Measurements from ENCODE around the gene AFDN.

Gene AFDN

DNA sequence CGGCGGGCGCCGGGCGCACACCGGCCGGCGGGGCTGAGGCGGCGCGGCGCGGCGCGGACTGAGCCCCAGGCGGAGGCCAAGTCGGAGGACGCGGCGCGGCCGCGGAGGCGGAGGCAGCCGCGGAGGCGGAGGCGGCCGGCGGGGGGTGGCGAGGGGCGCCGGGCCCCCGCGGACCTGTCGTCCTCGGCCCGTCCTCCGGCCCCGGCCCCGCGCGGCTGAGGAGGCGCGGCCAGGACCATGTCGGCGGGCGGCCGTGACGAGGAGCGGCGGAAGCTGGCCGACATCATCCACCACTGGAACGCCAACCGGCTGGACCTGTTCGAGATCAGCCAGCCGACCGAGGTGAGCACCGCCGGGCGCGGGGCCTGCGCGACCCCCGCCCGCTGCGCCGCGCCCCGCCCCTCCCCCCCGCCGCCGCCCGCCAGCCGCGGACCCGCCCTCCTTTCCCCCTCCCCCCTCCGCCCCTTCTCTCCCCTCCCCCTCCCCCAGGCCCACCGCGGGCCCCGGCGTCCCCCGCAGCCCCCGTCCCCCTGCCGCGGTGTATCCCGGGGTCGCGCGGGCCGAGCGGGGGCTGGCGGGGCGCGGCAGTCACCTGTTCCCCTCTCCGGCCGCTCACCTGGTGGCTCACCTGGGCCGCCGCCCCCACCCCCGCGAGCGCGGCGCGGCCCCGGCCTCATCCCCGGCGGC, at the start of gene AFDN:
Gene AFDN (plus strand): TSS at position 16 of the 687 bp plus-strand sequence. CDS start 222 bp downstream, at position 238.
- in situ Hi-C loops (cut with MboI; ENCODE audit: low sequenced_read_pairs), result no loop called here

- in situ Hi-C loops (cut with MboI; ENCODE audit: low sequenced_read_pairs), result no loop called here
Measured at GRCh38 chr6:167778497-167779128, 48.1 kb upstream of the AFDN start.

- in situ Hi-C loops (cut with MboI; ENCODE audit: low sequenced_read_pairs), result no loop called here
Measured at GRCh38 chr6:167779129-167779992, 47.4 kb upstream of the AFDN start.

- in situ Hi-C loops (cut with MboI; ENCODE audit: low sequenced_read_pairs), result no loop called here
Measured at GRCh38 chr6:167779993-167780655, 46.6 kb upstream of the AFDN start.

DNA sequence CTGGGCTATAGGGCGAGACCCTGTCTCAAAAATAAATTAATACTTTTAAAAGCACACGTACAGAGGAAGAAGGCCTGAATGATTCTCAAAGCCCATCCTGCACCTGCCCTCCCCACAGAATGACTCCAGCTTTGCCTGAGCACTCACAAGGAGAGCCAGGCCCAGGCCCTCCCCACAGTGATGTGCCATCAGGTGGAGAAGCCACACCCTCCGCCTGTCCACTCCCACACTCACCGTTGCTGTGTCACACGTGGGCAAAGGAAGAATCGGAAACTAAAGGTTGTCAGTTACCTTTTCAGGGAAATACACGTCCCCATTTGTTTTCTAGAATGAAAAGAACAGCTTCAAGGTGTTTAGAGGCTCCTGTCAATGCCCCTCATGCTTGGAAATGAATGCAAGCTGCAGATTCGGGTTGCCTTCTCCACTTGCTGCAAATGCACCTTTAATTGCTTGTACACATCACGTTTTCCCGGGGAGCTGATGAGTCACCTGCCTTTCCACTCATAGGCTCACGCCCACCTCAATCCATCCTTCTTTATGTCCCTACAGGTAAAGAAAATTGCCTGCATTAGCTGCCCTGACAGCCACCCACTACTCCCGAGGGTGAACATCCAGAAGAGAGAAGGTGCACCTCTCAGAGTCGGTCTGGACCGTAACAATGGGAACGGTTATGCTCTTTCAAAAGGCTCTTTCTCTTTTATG, 45.5 kb upstream of the AFDN start:
- in situ Hi-C loops (cut with MboI; ENCODE audit: low sequenced_read_pairs), result no loop called here

DNA sequence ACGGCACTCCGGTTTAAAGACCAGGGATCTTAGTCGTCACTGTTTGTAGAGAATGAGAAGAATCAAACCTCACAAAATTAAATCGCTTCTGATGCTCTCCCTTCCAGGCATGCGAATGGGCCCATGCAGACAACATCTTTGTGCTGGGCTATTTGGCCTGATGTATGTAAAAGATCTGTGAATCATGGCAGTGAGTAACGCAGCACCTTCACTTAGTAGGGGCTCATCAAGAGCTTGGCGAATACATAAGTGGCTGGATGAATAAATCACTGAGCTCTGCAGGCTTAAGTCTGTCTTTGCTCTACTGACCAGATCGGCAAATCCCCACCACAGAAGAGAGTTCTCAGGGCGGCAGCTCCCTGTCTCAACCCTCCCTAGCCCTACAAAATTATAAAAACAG, 44.8 kb upstream of the AFDN start:
- in situ Hi-C loops (cut with MboI; ENCODE audit: low sequenced_read_pairs), result no loop called here

GRCh38 chr6:167782698-167783517, 43.8 kb upstream of the AFDN start:
- in situ Hi-C loops (cut with MboI; ENCODE audit: low sequenced_read_pairs), result no loop called here

- in situ Hi-C loops (cut with MboI; ENCODE audit: low sequenced_read_pairs), result no loop called here
Measured at GRCh38 chr6:167786853-167787675, 39.6 kb upstream of the AFDN start.

- in situ Hi-C loops (cut with MboI; ENCODE audit: low sequenced_read_pairs), result no loop called here
Measured at GRCh38 chr6:167787896-167788562, 38.7 kb upstream of the AFDN start.

GRCh38 chr6:167788563-167788903, 38.2 kb upstream of the AFDN start:
- in situ Hi-C loops (cut with MboI; ENCODE audit: low sequenced_read_pairs), result no loop called here

DNA sequence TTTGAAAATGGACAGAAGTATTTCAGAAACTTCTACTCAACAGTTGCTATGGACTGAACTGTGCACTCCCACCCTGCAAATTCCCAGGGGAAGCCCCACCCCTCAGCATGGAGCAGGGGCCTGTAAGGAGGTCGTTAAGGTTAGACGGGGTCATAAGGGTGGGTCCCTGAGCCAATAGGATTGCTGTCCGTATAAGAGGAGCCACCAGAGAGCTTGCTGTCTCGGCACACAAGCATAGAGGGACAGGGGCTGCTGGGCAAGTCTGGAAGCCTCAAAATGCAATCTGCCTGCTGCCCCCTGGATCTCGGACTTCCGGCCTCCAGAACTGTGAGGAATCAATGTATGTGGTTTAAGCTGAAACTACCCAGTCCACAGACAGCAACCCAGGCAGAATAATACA, 37.4 kb upstream of the AFDN start:
- in situ Hi-C loops (cut with MboI; ENCODE audit: low sequenced_read_pairs), result no loop called here

DNA sequence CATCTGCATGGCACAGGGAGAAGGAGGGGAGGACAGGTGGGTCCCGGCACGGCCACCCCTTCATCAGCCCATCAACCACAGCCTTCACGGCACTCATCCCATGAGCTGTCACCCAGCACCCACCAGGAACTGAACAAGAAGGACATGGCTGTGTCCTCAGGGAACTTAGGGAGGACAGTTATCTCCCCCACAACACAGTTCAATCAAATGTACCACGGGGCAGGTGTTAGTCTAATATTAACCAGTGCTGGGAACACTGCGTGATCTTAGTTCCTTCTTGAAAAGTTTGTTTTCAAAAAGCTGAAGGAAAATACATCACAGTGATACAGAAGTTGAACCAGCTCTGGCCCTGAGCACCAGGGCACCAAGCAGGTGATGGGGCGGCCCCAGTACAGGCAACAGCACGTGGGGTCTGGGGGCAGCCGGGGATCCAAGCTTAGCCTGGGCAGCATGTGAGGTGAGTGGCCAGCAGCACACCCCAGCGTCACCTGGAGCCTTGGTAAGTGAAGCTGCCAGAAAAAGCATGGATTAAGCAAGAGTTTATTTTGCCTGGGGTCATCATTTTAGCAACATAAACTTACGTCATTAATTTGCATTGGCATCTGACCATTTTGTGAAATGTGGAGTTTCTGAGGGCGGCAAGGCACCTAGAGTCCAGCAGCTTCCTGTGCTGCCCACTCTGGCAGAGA, 35.5 kb upstream of the AFDN start:
- in situ Hi-C loops (cut with MboI; ENCODE audit: low sequenced_read_pairs), result no loop called here

DNA sequence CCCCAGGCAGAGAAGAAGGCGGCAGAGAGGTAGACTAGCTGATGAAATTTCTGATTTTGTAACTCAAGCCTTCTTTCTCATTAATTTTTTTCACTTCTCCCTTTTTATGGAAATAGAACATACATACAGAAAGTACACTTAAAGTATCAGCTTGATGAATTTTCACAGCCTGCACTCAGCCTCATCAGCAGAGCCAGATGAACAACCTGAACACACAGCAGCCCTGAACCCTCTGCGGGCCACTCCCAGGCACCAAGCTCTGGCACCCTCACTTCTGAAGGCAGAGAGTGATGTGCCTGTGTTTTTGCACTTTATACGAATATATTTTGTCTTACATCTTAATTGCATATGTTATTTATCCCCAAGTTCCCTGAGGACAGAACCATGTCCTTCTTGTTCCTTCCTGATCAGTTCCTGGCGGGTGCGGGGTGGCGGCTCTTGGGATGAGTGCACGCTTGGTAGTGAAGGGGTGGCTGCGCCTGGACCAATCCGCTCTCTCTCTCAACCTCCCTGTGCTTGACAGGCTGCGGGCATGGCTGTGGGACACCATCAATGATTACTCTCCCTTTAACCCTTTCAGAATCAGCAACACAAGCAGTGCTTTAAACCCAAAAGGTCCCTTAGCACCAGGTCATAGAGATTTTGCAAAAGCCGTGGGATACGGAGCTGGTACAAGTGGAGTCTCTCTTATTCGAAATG, 34.8 kb upstream of the AFDN start:
- in situ Hi-C loops (cut with MboI; ENCODE audit: low sequenced_read_pairs), result no loop called here

DNA sequence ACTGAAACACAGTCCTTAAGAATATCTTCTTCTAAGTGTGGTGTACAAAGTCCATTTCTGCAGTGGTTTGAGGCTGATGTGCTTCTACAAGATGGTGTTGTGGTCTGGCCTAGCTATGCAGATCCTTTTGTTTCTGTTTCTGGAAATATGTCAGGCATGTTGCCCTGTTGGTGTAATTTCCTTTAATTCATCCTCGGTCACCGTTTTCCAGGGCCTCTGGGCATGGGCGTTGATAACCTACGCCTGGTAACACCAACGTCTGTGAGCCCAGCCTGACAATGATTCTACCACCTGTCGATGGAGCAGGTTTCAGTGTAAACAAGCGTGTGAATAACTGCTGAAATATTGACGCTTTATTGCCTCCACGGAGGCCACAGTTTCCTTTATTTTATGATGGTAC, 33.3 kb upstream of the AFDN start:
- in situ Hi-C loops (cut with MboI; ENCODE audit: low sequenced_read_pairs), result no loop called here

DNA sequence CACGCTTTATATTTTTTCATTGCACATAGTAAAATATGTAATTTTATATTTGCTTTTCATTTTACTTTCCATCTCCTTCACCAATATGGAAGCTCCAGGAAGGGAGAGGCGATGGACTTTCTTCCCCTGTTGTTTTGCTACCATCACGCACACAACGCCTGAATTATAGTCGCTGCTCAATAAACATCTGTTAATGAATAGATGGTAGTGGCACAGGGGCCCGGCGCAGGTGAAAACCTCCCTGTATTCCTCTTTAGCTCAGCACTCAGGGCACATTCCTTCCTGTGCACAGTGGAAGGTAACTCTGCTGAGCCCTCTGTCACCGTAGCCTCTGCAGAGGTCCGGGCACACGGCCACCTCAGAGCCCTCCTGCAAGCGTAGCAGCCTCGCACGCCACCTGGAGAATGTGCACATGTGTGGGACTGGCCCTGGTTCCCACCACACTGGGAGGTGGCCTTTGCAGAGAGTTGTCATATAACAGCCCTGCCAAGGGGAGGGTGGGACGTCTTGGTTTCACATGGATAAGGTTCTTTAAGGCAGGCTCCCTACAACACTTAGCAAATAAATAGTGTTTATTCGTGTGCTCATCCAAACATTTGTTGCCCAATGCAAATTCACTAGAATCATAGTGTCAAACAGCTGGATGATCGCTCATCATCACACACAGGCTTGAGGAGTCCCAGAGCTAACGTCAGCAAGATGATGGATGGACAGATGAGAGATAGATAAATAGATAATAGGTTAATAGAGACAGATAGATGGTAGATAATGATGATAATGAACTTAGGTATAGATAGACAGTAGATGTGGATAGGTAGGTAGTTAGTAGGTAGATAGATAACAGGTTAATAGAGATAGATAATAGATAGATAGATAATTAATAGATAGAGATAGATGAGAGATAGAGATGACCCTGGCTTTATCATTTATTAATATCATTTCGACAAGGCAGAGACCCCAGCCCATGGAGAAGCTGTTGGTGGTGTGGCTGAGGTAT, 32.3 kb upstream of the AFDN start:
- in situ Hi-C loops (cut with MboI; ENCODE audit: low sequenced_read_pairs), result no loop called here

DNA sequence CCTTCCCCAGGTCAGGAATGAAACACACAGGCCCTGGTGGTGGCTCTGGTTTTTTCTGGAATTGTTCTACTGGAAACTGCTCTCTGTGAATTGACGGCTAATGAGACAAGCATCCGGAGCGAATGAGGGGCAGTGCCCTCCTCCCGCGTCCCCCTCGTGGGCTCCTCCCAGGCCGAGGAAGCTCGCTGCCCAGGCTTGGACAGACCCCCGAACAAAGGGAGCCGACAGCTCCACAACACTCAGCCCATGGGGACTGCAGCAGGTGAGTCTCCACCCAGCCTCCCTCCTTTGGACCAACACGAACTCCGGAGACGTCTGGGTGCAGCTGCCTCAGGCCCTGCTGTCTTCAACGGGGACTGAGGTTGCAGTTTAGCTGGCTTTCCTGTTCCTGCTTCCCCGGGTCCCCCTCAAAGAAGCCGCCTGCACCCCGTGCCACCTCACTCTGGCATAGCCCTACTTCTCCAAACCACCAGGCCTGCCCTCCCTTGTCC, 31.3 kb upstream of the AFDN start:
- in situ Hi-C loops (cut with MboI; ENCODE audit: low sequenced_read_pairs), result no loop called here
